ENCODE results near the gene MB. TPM values are rescaled to one million over a fixed set of nuclear protein-coding genes. Genes with fewer than 3 reads are reported as not detected.

The MB gene
- total and polyA plus RNA-seq, 4 donors: 1.3 to 3.1 (median 1.8) TPM

DNA sequence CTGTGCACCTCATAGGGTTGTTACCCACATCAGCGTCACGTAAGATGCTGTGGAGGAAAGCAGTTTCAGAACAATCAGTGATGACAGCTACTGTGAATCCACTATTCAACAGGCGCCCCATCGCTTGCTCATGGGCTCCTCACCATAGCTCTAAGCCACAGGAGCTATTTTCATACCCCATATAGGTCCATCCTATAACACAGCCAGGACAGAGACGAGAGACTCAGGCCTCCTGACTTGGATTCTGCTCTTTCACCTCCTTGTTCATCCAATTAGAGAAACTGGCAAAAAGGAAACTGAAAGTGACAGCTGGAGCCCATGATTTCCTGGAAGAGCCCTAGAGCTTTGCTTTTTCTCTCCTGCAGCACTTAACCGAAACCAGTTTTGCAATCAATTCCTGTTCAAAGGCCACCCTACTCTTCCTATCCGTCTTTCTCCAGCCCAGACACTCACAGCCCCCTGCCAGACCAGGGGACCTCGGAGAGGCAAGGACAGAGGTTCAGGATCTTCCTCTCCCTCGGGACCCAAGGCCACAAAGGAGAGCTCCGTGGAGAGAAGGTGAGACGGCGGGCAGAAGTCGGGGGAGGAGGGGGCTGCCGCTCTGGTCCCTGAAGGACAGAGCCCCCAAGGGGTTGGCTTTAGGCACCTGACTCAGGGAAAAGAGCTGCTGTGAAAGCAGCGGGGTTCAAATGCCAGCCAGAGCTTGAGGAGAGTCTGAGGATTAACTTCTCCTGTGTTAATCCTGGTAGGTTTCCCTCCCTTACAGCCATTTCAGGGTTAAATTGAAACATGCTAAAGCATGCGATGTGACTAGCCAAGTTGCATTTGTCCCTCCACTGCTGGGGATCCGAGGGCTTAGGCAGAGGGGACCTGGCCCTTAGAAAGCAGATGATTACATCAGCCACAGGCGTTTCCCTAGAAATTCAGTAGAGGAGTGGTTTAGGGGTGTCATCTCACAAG is 31.2 kb upstream of the MB start, which contains the start of gene APOL6:
Gene APOL6, plus strand, starts transcription at position 381 of the 960 bp plus-strand sequence. CDS start 7,980 bp downstream, outside the sequence.
- peak within 1 kb of the TSS; percentile 89 to 94 for H3K9ac ChIP-seq (ENCODE audit: insufficient read depth in 1 of 2, low read length in 2 of 2)
- ATAC-seq (ENCODE audit: insufficient read depth, low FRiP score) (peak; percentile 70), DNase-seq (peak; percentile 68 to 88 (median 87))
- WGBS, 2 donors: 5 to 8% methylated on average over 18 of the region's 18 CpGs
- H3K36me3 ChIP-seq (ENCODE audit: control insufficient read depth in 4 of 4, insufficient read depth in 4 of 4, low read length in 4 of 4): no peaks in the 10 kb centered on the region
- peaks cover 0 to 21% (median 9%) of the 10 kb centered on the region in 5 donors for H3K4me1 ChIP-seq (ENCODE audit: control insufficient read depth in 5 of 5, insufficient read depth in 5 of 5, low read length in 5 of 5)
- peak within 1 kb of the TSS; percentile 89 to 96 for H3K27ac ChIP-seq (ENCODE audit: low read depth in 1 of 2, low read length in 1 of 2)
- H3K4me3 ChIP-seq: peak within 1 kb of the TSS; percentile 75
- no peaks in the 10 kb centered on the region for H3K27me3 ChIP-seq (ENCODE audit: control insufficient read depth in 3 of 3, insufficient read depth in 3 of 3, low read length in 2 of 3)
- H3K9me3 ChIP-seq (ENCODE audit: control insufficient read depth in 4 of 4, insufficient read depth in 3 of 4, low read length in 3 of 4): no peaks in the 10 kb centered on the region
- TF ChIP-seq, protein P1, sequence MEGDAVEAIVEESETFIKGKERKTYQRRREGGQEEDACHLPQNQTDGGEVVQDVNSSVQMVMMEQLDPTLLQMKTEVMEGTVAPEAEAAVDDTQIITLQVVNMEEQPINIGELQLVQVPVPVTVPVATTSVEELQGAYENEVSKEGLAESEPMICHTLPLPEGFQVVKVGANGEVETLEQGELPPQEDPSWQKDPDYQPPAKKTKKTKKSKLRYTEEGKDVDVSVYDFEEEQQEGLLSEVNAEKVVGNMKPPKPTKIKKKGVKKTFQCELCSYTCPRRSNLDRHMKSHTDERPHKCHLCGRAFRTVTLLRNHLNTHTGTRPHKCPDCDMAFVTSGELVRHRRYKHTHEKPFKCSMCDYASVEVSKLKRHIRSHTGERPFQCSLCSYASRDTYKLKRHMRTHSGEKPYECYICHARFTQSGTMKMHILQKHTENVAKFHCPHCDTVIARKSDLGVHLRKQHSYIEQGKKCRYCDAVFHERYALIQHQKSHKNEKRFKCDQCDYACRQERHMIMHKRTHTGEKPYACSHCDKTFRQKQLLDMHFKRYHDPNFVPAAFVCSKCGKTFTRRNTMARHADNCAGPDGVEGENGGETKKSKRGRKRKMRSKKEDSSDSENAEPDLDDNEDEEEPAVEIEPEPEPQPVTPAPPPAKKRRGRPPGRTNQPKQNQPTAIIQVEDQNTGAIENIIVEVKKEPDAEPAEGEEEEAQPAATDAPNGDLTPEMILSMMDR (IDR thresholded peaks at IDR 0.05; ENCODE audit: control extremely low read depth, extremely low read depth): no peak

DNA sequence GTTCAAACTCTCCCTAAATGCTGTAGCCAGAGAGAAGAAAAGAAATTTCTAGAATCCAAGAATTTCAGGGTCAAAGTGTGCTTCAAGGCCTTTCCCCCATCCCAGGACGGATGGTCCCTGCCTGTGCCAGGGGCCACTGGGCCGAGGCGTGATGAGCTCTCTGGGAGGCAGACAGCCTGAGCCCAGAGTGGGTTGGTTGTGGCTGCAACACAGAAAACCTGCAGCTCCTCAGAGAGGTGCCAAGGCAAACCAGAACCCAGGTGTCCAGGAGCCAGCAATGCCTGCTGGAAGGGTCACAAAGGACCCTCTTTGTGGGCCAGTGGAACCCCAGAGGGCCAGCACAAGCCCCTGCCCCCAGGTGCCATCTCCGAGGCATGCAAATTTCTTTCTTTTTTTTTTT is 28.5 kb upstream of the MB start:
- 90 to 93% methylated on average over 4 of the region's 4 CpGs for WGBS, 2 donors
- no peak overlapping the region for H3K4me3 ChIP-seq
- DNase-seq: no peak

DNA sequence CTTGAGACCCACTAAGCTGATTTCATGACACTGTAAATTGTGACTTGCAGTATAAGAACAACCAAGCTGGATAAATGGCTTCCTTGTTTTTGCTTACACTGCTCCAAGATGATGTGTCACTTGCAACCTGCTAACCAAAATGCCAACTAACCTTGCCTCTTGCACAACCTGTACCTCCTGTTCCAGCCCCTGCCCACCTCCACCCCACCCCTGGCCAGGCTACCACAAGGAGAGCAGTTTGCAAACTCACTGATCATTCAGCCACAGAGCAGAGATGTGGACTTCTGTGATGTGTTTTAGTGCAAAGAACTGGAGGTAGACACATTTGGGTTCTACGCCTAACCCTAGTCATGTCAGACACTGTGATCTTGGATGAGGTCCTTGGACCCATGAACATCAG is 26.9 kb upstream of the MB start:
- WGBS, 2 donors: 97 to 100% methylated on average over 1 of the region's 1 CpG
- peaks cover 0 to 21% (median 3%) of the 10 kb centered on the region in 5 donors for H3K4me1 ChIP-seq (ENCODE audit: control insufficient read depth in 5 of 5, insufficient read depth in 5 of 5, low read length in 5 of 5)
- ATAC-seq (ENCODE audit: insufficient read depth, low FRiP score): no peak
- no peak for DNase-seq
- H3K9ac ChIP-seq (ENCODE audit: insufficient read depth in 1 of 2, low read length in 2 of 2): no peak overlapping the region
- TF ChIP-seq, protein P1 (IDR thresholded peaks at IDR 0.05; ENCODE audit: control extremely low read depth, extremely low read depth): no peak
- H3K36me3 ChIP-seq (ENCODE audit: control insufficient read depth in 4 of 4, insufficient read depth in 4 of 4, low read length in 4 of 4): no peaks in the 10 kb centered on the region
- no peaks in the 10 kb centered on the region for H3K27me3 ChIP-seq (ENCODE audit: control insufficient read depth in 3 of 3, insufficient read depth in 3 of 3, low read length in 2 of 3)
- H3K27ac ChIP-seq (ENCODE audit: low read depth in 1 of 2, low read length in 1 of 2): no peak overlapping the region
- H3K9me3 ChIP-seq (ENCODE audit: control insufficient read depth in 4 of 4, insufficient read depth in 3 of 4, low read length in 3 of 4): no peaks in the 10 kb centered on the region
- H3K4me3 ChIP-seq: no peak overlapping the region

More for the DNA sequence above, 28.5 kb upstream of the MB start:
- H3K4me1 ChIP-seq (ENCODE audit: control insufficient read depth in 5 of 5, insufficient read depth in 5 of 5, low read length in 5 of 5): peaks cover 0 to 23% (median 8%) of the 10 kb centered on the region in 5 donors
- no peak overlapping the region for H3K27ac ChIP-seq (ENCODE audit: low read depth in 1 of 2, low read length in 1 of 2)
- no peaks in the 10 kb centered on the region for H3K36me3 ChIP-seq (ENCODE audit: control insufficient read depth in 4 of 4, insufficient read depth in 4 of 4, low read length in 4 of 4)
- no peak for ATAC-seq (ENCODE audit: insufficient read depth, low FRiP score)
- no peaks in the 10 kb centered on the region for H3K9me3 ChIP-seq (ENCODE audit: control insufficient read depth in 4 of 4, insufficient read depth in 3 of 4, low read length in 3 of 4)
- no peak overlapping the region for H3K9ac ChIP-seq (ENCODE audit: insufficient read depth in 1 of 2, low read length in 2 of 2)
- no peaks in the 10 kb centered on the region for H3K27me3 ChIP-seq (ENCODE audit: control insufficient read depth in 3 of 3, insufficient read depth in 3 of 3, low read length in 2 of 3)
- TF ChIP-seq, protein P1 (IDR thresholded peaks at IDR 0.05; ENCODE audit: control extremely low read depth, extremely low read depth): no peak
